GM10266 (cell line): Measurements from ENCODE around the gene NECTIN1.

ENCODE experiments used
- DNase-seq: peaks from one replicate; pipeline ENCODE4 v3.0.0; 2012; ENCODE audit errors: extremely low spot score
- TF ChIP-seq, protein P1 (sequence below): IDR thresholded peaks from 2 replicates; pipeline ENCODE4 v1.5.1; 2012; ENCODE audit warnings: mild to moderate bottlenecking, low read depth; ENCODE audit not compliant: control insufficient read depth, insufficient read depth; ENCODE audit errors: missing control alignments

The NECTIN1 gene

DNA sequence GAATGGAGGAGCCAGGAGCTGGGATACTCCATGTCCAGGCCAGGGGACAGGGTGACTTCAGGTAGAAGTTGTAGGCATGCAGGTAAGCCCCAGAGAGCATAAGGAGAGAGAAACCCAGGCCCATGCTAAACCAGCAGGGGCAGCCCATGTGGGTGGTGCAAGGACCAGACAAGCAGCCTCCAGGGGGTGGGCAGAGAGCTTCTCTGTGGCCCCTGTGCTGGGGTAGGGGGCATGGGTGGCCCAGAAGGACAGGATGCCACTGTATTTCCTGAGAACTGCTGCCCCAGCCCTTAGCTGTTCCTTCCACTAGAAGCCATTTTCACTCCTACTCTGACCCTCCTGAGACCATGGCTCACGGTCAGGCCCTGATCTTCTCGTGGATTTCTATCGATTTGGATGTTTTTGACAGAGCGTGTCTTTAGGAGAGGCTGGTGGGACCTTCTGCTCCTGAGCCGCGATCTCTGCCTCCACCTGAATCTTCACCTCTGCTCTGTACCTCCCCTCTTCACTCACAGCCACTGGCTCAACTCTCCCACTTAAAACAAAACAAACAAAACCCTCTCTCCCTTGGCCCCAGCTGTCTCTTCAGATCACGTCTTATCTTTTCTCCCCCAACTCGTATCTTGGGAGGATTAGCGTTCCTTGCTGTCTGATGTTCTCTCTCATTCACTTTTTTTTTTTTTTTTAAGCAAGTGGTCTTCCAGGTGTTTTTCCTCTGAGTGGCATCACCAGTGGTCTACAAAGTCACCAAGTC lies 112.2 kb downstream of the NECTIN1 start:
- DNase-seq, result no peak
- TF ChIP-seq, protein P1, sequence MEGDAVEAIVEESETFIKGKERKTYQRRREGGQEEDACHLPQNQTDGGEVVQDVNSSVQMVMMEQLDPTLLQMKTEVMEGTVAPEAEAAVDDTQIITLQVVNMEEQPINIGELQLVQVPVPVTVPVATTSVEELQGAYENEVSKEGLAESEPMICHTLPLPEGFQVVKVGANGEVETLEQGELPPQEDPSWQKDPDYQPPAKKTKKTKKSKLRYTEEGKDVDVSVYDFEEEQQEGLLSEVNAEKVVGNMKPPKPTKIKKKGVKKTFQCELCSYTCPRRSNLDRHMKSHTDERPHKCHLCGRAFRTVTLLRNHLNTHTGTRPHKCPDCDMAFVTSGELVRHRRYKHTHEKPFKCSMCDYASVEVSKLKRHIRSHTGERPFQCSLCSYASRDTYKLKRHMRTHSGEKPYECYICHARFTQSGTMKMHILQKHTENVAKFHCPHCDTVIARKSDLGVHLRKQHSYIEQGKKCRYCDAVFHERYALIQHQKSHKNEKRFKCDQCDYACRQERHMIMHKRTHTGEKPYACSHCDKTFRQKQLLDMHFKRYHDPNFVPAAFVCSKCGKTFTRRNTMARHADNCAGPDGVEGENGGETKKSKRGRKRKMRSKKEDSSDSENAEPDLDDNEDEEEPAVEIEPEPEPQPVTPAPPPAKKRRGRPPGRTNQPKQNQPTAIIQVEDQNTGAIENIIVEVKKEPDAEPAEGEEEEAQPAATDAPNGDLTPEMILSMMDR, result no peak

DNA sequence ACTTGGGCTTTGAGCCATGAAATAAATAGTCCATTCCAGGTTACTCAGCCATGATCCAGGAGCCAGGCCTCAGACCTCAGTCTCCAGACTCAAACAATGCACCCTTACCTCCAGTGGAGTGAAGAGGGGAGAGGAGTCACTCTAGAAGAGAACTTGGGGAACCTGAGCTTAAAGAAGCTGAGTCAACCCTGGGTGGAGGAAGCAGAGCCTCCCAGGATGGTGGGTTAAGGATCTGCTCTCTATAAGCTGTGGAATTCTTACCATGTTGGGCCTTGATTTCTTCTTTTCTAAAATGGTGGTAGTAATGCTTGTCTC lies 113.2 kb downstream of the NECTIN1 start:
- no peak for DNase-seq

DNA sequence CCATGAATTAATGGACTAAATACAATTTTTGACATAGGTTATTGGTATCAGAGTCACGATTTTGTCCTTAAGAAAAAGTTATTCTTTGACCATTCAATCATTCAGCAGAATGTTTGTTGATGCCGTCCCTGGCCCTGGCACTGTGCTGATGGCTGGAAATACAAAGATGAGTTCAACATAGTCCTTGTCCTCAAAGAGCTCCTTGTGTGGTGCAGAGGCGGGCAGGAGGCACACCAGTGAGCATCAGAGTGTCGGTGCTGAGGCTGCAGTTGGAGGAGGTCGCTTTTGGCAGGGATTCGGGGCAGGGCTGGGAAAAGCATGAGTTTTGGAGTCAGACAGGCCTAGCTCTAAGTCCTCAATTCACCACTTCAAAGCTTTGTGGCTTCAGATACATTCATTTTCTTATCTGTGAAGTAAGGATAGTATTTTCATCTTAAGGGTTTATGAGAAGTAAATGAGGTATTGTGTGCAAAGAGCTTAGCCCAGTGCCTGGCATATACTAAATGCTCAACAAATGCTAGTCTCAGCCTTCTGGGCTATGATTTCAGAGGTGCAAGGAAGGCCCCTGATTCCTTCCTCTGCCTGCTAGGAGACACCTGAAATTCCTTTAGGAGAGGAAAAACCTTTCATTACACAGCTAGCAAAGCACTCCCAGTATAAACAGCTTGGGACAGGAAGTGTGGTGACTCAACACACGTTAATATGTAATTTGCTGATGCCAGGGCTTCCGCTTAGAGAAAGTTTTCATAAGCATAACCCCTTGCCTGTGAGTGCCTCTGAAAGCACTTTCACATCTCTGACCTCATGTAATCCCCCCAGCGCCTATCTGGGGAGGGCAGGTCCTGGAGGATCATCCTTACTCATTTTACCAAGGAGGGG lies 113.8 kb downstream of the NECTIN1 start:
- no peak for DNase-seq
- TF ChIP-seq, protein P1, result no peak

More for the DNA sequence above, 113.2 kb downstream of the NECTIN1 start:
- TF ChIP-seq, protein P1, result no peak

DNA sequence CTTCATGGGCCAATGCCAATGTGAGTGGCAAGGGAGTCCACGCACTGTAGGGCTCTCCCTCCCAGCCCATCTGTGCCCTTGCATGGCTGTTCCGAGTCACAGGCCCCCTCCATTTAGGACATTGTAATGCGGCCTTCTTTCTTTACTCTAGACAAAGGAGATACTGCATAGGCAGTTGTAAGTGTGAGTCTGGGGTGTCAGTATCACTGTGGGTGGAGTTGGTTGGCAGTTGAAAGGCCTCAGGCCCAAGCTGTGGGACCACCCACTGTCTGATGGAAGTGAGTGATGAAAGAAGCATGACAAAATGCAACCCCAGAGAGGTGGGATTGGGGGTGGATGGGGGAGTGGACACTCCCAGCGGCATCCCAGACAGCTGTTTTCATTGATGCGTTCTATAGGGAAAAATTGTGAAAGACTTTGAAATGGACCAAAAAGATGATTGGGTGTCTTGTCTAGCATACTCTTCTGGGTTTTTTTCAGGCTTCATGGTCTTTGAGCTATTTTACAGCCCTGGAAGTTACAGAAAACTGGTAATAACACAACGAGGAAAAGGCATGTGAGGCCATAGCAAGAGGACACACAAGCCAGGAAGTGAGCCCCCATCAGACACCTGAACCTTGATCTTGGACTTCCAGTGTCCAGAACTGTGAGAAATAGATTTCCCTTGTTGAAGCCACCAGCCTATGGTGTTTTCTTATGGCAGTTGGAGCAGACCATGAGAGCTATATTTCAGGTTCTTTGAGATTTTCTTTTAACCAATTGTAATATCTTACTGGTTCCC lies 114.6 kb downstream of the NECTIN1 start:
- TF ChIP-seq, protein P1, result no peak
- DNase-seq, result no peak

DNA sequence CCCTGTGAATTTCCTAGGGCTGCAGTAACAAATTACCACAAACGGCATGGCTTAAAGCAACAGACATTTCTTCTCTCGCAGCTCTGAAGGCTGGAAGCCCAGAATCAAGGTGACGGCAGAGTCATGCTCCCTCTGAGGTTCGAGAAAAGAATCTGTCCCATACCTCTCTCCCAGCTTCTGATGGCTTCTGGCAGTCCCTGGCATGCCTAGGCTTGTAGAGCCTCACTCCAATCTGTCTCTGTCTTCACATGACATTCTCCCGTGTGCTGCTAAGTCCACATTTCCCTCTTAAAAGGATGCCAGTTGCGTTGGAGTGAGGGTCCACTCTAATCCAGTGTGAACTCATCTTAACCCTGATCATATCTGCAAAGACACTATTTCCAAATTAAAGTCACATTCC lies 116.2 kb downstream of the NECTIN1 start:
- no peak for DNase-seq

DNA sequence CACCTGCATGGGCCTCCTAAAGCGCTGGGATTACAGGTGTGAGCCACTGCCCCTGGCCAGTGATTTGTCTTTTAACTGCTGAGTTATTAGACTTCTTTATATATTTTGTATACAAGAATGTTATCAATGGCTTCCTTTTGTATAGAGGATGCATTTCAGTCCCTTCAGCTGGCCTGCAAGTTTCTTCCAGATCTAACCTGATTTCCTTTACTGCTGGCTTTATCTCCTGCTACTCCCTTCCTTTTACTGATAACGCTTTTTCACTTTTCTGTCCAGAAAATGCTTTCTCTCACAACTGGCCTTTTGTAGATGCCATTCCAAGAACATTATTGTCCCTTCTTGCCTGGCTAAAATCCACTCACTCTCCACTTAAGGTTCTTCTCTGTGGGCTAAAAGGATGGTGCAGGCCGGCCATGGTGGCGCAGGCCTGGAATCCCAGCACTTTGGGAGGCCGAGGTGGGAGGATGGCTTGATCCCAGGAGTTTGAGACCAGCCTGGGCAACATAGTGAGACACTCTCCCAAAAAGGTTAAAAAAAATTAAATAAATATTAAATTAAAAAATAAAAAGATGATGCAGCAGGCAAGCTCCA lies 118.1 kb downstream of the NECTIN1 start:
- TF ChIP-seq, protein P1, result no peak

More for the DNA sequence above, 116.2 kb downstream of the NECTIN1 start:
- TF ChIP-seq, protein P1, result no peak

More for the DNA sequence above, 118.1 kb downstream of the NECTIN1 start:
- DNase-seq, result no peak
